SK-N-SH (cell line): ENCODE measurements around the gene ZBTB43. TPM values are rescaled to one million over a fixed set of nuclear protein-coding genes. Genes with fewer than 3 reads are reported as not detected.
"Not testable (repeated sequence)": the region's sequence is repeated elsewhere in the genome, so short reads cannot be mapped to it uniquely, and the experiment has no call there.

Experiments
- CTCF ChIA-PET: fragments of 300-600, 350-600 bp; formaldehyde crosslinking; extraction: SDS; loops from one replicate; lab custom pipeline; 2021; lab: Yijun Ruan, JAX
- POLR2A ChIA-PET: fragments of 350-600 bp; sonication (Branson Sonifier 250); formaldehyde crosslinking; extraction: SDS; loops from one replicate; lab custom pipeline; 2020; ENCODE audit warnings: antibody characterized with exemption, inconsistent platforms; lab: Yijun Ruan, JAX
- DNase-seq: peaks from one replicate; pipeline ENCODE4 v3.0.0; 2012
- H2AFZ ChIP-seq: fragments of 200-600 bp; sonication (generic); 2 replicates; pipeline ENCODE4 v1.8.1; 2016; ENCODE audit warnings: antibody characterized with exemption, mild to moderate bottlenecking, low read depth
- H3F3A ChIP-seq: fragments of 200-600 bp; sonication (generic); replicated peaks from 2 replicates; pipeline ENCODE3; 2016; ENCODE audit warnings: antibody characterized with exemption, mild to moderate bottlenecking; ENCODE audit not compliant: insufficient read depth
- H3K27ac ChIP-seq, 2 experiments: fragments of 200-500 bp in 1 of 2; fragments of 200-600 bp in 1 of 2; sonication (Bioruptor generic) in 1 of 2; sonication (generic), shearing (Covaris generic) in 1 of 2; 2 replicates each; pipeline versions ENCODE4 v1.5.1 to v1.6.1; 2014 to 2016; ENCODE audit warnings: low read depth in 2 of 2, inconsistent platforms in 1 of 2, low read length in 1 of 2, mild to moderate bottlenecking in 1 of 2, mixed read lengths in 1 of 2
- H3K27me3 ChIP-seq: fragments of 200-600 bp; sonication (generic), shearing (Covaris generic); 2 replicates; pipeline ENCODE4 v1.6.1; 2016; ENCODE audit warnings: mixed run types; ENCODE audit not compliant: insufficient read depth
- H3K36me3 ChIP-seq, 2 experiments: fragments of 200-500 bp in 1 of 2; fragments of 200-600 bp in 1 of 2; sonication (Bioruptor generic) in 1 of 2; sonication (generic) in 1 of 2; replicated peaks in 1 of 2; 2 replicates each; pipeline versions ENCODE3 to v1.5.1; 2014 to 2016; ENCODE audit warnings: low read length in 1 of 2, mild to moderate bottlenecking in 1 of 2; ENCODE audit not compliant: insufficient read depth in 2 of 2, control insufficient read depth in 1 of 2
- H3K4me1 ChIP-seq, 2 experiments: fragments of 200-500 bp in 1 of 2; fragments of 200-600 bp in 1 of 2; sonication (Bioruptor generic) in 1 of 2; sonication (generic), shearing (Covaris generic) in 1 of 2; 2 replicates each; pipeline versions ENCODE4 v1.5.1 to v1.6.1; 2014 to 2016; ENCODE audit warnings: low read depth in 1 of 2, low read length in 1 of 2, mixed run types in 1 of 2; ENCODE audit not compliant: insufficient read depth in 2 of 2, control insufficient read depth in 1 of 2
- H3K4me2 ChIP-seq: fragments of 200-600 bp; sonication (generic), shearing (Covaris generic); 2 replicates; pipeline ENCODE4 v1.6.1; 2017; ENCODE audit warnings: mixed run types
- H3K4me3 ChIP-seq, 2 experiments: fragments of 200-500 bp in 1 of 2; fragments of 200-600 bp in 1 of 2; sonication (Bioruptor generic) in 1 of 2; sonication (generic), shearing (Covaris generic) in 1 of 2; 2 replicates each; pipeline versions ENCODE4 v1.5.1 to v1.8.1; 2014 to 2016; ENCODE audit warnings: low read depth in 2 of 2, inconsistent platforms in 1 of 2, low read length in 1 of 2, mild to moderate bottlenecking in 1 of 2, mixed read lengths in 1 of 2, moderate library complexity in 1 of 2
- H3K79me2 ChIP-seq: fragments of 200-600 bp; sonication (generic); 2 replicates; pipeline ENCODE4 v1.8.1; 2017; ENCODE audit warnings: mild to moderate bottlenecking; ENCODE audit not compliant: insufficient read depth
- H3K9ac ChIP-seq: fragments of 200-600 bp; sonication (generic); 2 replicates; pipeline ENCODE4 v1.6.1; 2017; ENCODE audit warnings: mixed run types
- H3K9me2 ChIP-seq: fragments of 200-600 bp; sonication (generic); 2 replicates; pipeline ENCODE4 v1.6.1; 2017; ENCODE audit warnings: mixed run types
- H3K9me3 ChIP-seq: fragments of 200-600 bp; sonication (generic); 2 replicates; pipeline ENCODE4 v1.6.1; 2017; ENCODE audit warnings: mixed run types, mild to moderate bottlenecking, moderate library complexity
- H4K20me1 ChIP-seq: fragments of 200-600 bp; sonication (generic); 2 replicates; pipeline ENCODE4 v1.6.1; 2017; ENCODE audit warnings: mild to moderate bottlenecking, mixed run types; ENCODE audit not compliant: insufficient read depth
- ELF1 ChIP-seq: IDR thresholded peaks from 2 replicates; pipeline ENCODE4 v1.4.0; 2012
- EZH2phosphoT487 ChIP-seq: fragments of 200-600 bp; sonication (generic); IDR thresholded peaks from 2 replicates; pipeline ENCODE4 v1.6.1; 2017; ENCODE audit warnings: low read depth, mixed run types, mild to moderate bottlenecking, antibody characterized with exemption, moderate library complexity, borderline replicate concordance
- FOSL2 ChIP-seq: IDR thresholded peaks from 2 replicates; pipeline ENCODE4 v1.4.0; 2012; ENCODE audit warnings: low read depth, mild to moderate bottlenecking, moderate library complexity, borderline replicate concordance
- FOXJ3 ChIP-seq: sonication (generic); formaldehyde crosslinking; IDR thresholded peaks from 2 replicates; pipeline ENCODE4 v1.5.1; 2020; ENCODE audit warnings: mild to moderate bottlenecking, missing genetic modification reagents
- GATA2 ChIP-seq: sonication (generic); formaldehyde crosslinking; IDR thresholded peaks from 2 replicates; pipeline ENCODE4 v1.5.0; 2020; ENCODE audit warnings: mild to moderate bottlenecking, missing genetic modification reagents
- MEF2A ChIP-seq: IDR thresholded peaks from 2 replicates; pipeline ENCODE4 v1.4.0; 2012; ENCODE audit warnings: low read depth, borderline replicate concordance
- RAD21 ChIP-seq: IDR thresholded peaks from 2 replicates; pipeline ENCODE4 v1.6.1; 2012; ENCODE audit warnings: mild to moderate bottlenecking, low read length
- RCOR1 ChIP-seq: fragments of 150-350 bp; IDR thresholded peaks from 2 replicates; pipeline ENCODE4 v1.6.1; 2017; ENCODE audit warnings: antibody characterized with exemption, low read length
- RFX5 ChIP-seq: IDR thresholded peaks from 2 replicates; pipeline ENCODE4 v1.6.1; 2012; ENCODE audit warnings: mild to moderate bottlenecking, improper control_type of control experiment, low read length
- RXRA ChIP-seq: IDR thresholded peaks from 2 replicates; pipeline ENCODE4 v1.4.0; 2012; ENCODE audit warnings: low read depth, mild to moderate bottlenecking, borderline replicate concordance
- SIN3A ChIP-seq: IDR thresholded peaks from 2 replicates; pipeline ENCODE4 v1.6.1; 2012; ENCODE audit warnings: low read depth, mild to moderate bottlenecking, low read length, moderate library complexity, borderline replicate concordance
- TCF12 ChIP-seq: IDR thresholded peaks from 2 replicates; pipeline ENCODE4 v1.4.0; 2012
- ZBTB33 ChIP-seq: IDR thresholded peaks from 2 replicates; pipeline ENCODE4 v1.4.0; 2012; ENCODE audit warnings: low read depth, borderline replicate concordance
- WGBS: methylation state at CpG from one replicate; pipeline ENCODE4 v1.1.6; 2017; ENCODE audit warnings: low lambda C conversion rate; 5-methylcytosine and 5-hydroxymethylcytosine counted together
- polyA plus RNA-seq, 3 experiments: library from polyadenylated mRNA; depleted of rRNA; stranded (reverse); fragments of >200 nt; gene quantifications; 2 replicates each; pipeline ENCODE4 v1.2.3, GENCODE V29; 2012
- TF ChIP-seq, protein P1 (sequence below): IDR thresholded peaks from 2 replicates; pipeline ENCODE4; 2012
- TF ChIP-seq, protein P2 (sequence below): IDR thresholded peaks from 2 replicates; pipeline ENCODE4 v1.6.1; 2012; ENCODE audit warnings: mild to moderate bottlenecking, low read depth, low read length, moderate library complexity
- TF ChIP-seq, protein P3 (sequence below): IDR thresholded peaks from 2 replicates; pipeline ENCODE4 v1.4.0; 2012; ENCODE audit warnings: low read depth
- TF ChIP-seq, protein P4 (sequence below): fragments of 150-350 bp; IDR thresholded peaks from 2 replicates; pipeline ENCODE4 v1.6.1; 2017; ENCODE audit warnings: antibody characterized with exemption, low read length, low read depth, borderline replicate concordance

The ZBTB43 gene
- polyA plus RNA-seq, 1 of the 3 experiments (the other 2 are of a cell fraction) = 3.5 TPM

GRCh38 chr9:126784401-126784800, 20.4 kb upstream of the ZBTB43 start:
- CTCF ChIA-PET = interaction anchor here (0.6 to 17.1 kb wide), 6 partner anchors 80 to 285 kb away, joined by 3 to 502 read pairs (median 4); no protein-coding TSS in a partner anchor
- no peak overlapping the region for H3K9ac ChIP-seq
- H4K20me1 ChIP-seq = no peaks in the 10 kb centered on the region
- H3K9me2 ChIP-seq = no peaks in the 10 kb centered on the region
- no peaks in the 10 kb centered on the region for H3K36me3 ChIP-seq
- POLR2A ChIA-PET = no interaction called here
- H3K4me2 ChIP-seq = no peak overlapping the region
- no peaks in the 10 kb centered on the region for H3K9me3 ChIP-seq
- 78% methylated on average over 11 of the region's 11 CpGs for whole genome bisulfite sequencing
- H3K4me1 ChIP-seq = peaks cover 0 to 4% of the 10 kb centered on the region in 2 experiments; a peak in 1 of 4 replicates
- no peaks in the 10 kb centered on the region for H3F3A ChIP-seq
- DNase-seq = no peak
- no peaks in the 10 kb centered on the region for H3K79me2 ChIP-seq
- no peak for TF ChIP-seq SIN3A
- TF ChIP-seq, protein P1, sequence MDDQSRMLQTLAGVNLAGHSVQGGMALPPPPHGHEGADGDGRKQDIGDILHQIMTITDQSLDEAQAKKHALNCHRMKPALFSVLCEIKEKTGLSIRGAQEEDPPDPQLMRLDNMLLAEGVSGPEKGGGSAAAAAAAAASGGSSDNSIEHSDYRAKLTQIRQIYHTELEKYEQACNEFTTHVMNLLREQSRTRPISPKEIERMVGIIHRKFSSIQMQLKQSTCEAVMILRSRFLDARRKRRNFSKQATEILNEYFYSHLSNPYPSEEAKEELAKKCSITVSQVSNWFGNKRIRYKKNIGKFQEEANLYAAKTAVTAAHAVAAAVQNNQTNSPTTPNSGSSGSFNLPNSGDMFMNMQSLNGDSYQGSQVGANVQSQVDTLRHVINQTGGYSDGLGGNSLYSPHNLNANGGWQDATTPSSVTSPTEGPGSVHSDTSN = no peak
- no peak for TF ChIP-seq EZH2phosphoT487
- TF ChIP-seq MEF2A = no peak
- TF ChIP-seq, protein P2, sequence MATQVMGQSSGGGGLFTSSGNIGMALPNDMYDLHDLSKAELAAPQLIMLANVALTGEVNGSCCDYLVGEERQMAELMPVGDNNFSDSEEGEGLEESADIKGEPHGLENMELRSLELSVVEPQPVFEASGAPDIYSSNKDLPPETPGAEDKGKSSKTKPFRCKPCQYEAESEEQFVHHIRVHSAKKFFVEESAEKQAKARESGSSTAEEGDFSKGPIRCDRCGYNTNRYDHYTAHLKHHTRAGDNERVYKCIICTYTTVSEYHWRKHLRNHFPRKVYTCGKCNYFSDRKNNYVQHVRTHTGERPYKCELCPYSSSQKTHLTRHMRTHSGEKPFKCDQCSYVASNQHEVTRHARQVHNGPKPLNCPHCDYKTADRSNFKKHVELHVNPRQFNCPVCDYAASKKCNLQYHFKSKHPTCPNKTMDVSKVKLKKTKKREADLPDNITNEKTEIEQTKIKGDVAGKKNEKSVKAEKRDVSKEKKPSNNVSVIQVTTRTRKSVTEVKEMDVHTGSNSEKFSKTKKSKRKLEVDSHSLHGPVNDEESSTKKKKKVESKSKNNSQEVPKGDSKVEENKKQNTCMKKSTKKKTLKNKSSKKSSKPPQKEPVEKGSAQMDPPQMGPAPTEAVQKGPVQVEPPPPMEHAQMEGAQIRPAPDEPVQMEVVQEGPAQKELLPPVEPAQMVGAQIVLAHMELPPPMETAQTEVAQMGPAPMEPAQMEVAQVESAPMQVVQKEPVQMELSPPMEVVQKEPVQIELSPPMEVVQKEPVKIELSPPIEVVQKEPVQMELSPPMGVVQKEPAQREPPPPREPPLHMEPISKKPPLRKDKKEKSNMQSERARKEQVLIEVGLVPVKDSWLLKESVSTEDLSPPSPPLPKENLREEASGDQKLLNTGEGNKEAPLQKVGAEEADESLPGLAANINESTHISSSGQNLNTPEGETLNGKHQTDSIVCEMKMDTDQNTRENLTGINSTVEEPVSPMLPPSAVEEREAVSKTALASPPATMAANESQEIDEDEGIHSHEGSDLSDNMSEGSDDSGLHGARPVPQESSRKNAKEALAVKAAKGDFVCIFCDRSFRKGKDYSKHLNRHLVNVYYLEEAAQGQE = no peak
- TF ChIP-seq RFX5 = no peak
- TF ChIP-seq FOXJ3 (CRISPR knock-in tag) = no peak
- TF ChIP-seq, protein P3, sequence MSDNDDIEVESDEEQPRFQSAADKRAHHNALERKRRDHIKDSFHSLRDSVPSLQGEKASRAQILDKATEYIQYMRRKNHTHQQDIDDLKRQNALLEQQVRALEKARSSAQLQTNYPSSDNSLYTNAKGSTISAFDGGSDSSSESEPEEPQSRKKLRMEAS = no peak
- no peak for TF ChIP-seq RAD21
- TF ChIP-seq FOSL2 = no peak
- no peak for TF ChIP-seq ELF1
- no peak for TF ChIP-seq ZBTB33
- no peak for TF ChIP-seq RXRA
- TF ChIP-seq, protein P4, sequence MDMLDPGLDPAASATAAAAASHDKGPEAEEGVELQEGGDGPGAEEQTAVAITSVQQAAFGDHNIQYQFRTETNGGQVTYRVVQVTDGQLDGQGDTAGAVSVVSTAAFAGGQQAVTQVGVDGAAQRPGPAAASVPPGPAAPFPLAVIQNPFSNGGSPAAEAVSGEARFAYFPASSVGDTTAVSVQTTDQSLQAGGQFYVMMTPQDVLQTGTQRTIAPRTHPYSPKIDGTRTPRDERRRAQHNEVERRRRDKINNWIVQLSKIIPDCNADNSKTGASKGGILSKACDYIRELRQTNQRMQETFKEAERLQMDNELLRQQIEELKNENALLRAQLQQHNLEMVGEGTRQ = no peak
- no peak for TF ChIP-seq RCOR1
- TF ChIP-seq TCF12 = no peak
- TF ChIP-seq GATA2 = no peak
- TF ChIP-seq, all 33 proteins: peak for 0
- Histone ChIP-seq H3K4me3 (no peak overlapping the region), H2AFZ (no peak overlapping the region), H3K27ac (no peak overlapping the region), H3K27me3 (peaks cover 10% of the 10 kb centered on the region; the same call in 1 of the 2 replicates)

DNA sequence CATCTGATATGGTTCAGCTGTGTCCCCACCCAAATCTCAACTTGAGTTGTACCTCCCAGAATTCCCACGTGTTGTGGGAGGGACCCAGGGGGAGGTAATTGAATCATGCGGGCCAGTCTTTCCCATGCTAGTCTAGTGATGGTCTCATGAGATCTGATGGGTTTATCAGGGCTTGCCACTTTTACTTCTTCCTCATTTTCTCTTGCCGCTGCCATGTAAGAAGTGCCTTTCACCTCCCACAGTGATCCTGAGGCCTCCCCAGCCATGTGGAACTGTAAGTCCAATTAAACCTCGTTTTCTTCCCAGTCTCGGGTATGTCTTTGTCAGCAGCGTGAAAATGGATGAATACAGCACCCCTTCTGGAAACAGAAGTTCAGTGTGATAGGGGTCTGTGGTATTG, 20.0 kb upstream of the ZBTB43 start:
- H3K4me1 ChIP-seq, H3K79me2 ChIP-seq, H3K36me3 ChIP-seq, H3K9ac ChIP-seq, H2AFZ ChIP-seq, H3K9me2 ChIP-seq, POLR2A ChIA-PET, H3K9me3 ChIP-seq, H3K4me3 ChIP-seq, H3F3A ChIP-seq, H4K20me1 ChIP-seq, H3K27ac ChIP-seq, DNase-seq, H3K27me3 ChIP-seq, H3K4me2 ChIP-seq: not testable (repeated sequence)
- WGBS = 66% methylated on average over 6 of the region's 6 CpGs
- CTCF ChIA-PET = interaction anchor here (1.3 to 17.1 kb wide), 3 partner anchors 81 to 286 kb away, joined by 4 to 502 read pairs (median 5); no protein-coding TSS in a partner anchor
